ENCODE data around the gene POLD2.
"Not testable (repeated sequence)": the region's sequence is repeated elsewhere in the genome, so short reads cannot be mapped to it uniquely, and the experiment has no call there.

The POLD2 gene

GRCh38 chr7:44138698-44139097 lies 15.3 kb upstream of the POLD2 start:
- DNase-seq, result no peak

DNA sequence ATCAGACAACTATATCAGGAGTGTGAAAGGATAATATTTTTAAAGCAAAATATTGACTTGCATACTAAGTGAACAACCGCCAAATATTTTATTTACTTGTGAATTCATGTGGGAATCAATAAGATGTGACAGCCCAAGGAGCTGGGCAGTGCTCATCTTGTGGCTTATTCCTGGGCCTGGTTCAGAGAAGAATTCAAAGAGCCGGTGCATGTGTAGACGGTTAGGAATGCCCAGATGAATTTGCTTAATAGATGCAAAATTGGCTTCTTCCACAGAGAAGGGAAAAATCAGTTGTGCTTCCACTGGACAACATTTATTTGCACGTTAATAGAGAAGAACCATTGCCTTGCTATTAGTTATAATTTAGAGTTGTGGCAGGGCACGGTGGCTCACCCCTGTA lies 13.4 kb upstream of the POLD2 start:
- no peak for DNase-seq

- no peak for DNase-seq
Observed at GRCh38 chr7:44134943-44135628, 11.7 kb upstream of the POLD2 start.

DNA sequence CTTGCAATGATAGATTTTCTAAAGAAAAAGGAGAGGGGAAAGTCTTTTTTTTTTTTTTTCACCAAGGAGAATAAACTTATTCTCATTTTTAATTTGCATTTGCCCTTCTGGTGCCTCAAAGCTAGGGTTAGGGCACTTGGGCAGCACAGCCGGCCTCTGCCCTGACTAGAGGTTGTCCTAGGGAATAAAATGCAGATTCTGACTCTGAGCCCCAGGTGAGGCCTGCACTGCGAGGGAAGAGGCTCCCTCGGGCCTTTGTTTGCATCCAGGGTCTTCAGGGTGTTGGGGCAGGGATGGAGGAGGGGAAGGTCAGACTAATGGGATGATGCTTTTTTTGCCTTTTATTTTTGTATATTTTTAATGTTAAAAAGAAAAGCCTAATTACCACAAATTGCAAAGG lies 9.9 kb upstream of the POLD2 start:
- DNase-seq, result no peak

- DNase-seq, result no peak
Observed at GRCh38 chr7:44132039-44132438, 8.7 kb upstream of the POLD2 start.

GRCh38 chr7:44131173-44132029 lies 8.1 kb upstream of the POLD2 start:
- peak; percentile 41 for DNase-seq

DNA sequence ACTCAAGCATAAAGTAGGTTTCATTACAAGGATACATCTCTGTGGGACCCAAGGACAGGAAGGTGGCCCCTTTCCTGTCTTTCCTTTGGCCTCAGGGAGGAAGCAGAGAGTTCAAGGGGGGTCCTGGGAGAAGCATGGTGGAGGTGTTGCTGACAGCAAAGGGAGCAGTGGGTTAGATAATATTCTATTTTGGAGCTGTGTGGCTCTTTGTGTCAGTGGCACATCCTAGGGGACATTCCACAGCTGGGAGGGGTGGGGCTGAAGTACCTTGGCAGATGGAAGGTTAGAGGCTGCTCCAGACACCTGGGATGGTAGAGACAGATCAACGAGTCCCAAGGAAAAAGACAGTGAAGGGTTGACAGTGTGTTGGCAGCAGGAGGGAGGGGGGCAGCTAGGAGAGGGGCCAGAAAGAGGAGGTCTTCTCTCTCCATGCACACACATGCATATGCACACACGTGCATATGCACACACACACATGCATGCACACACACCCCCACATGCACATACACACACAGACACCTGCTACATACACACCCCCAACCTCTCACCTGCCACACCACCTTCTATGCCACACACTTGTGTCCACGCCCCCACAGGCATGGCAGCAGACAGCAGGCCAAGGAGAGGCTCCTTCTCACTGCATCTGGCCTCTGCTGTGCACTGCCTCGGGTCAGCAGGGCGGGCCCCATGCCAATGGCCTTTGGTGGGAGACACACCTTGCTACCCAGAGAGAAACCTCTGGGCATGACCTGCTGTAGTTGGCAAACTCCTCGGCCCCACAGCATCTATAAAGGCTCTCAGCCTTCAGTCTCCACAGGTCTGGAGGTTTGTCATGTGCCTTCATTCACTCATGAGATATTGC lies 5.6 kb upstream of the POLD2 start:
- DNase-seq, result no peak

GRCh38 chr7:44127161-44127560 lies 3.8 kb upstream of the POLD2 start:
- DNase-seq, result no peak

GRCh38 chr7:44126574-44126973 lies 3.2 kb upstream of the POLD2 start:
- not testable (repeated sequence) for DNase-seq

- DNase-seq, result no peak
Observed at GRCh38 chr7:44124822-44125202, 1.5 kb upstream of the POLD2 start.

GRCh38 chr7:44122529-44122928 lies 819 bp downstream of the POLD2 start:
- DNase-seq, result no peak

GRCh38 chr7:44121761-44122420 lies 1.5 kb downstream of the POLD2 start:
- no peak for DNase-seq

GRCh38 chr7:44120395-44120794 lies 3.0 kb downstream of the POLD2 start:
- DNase-seq, result no peak

DNA sequence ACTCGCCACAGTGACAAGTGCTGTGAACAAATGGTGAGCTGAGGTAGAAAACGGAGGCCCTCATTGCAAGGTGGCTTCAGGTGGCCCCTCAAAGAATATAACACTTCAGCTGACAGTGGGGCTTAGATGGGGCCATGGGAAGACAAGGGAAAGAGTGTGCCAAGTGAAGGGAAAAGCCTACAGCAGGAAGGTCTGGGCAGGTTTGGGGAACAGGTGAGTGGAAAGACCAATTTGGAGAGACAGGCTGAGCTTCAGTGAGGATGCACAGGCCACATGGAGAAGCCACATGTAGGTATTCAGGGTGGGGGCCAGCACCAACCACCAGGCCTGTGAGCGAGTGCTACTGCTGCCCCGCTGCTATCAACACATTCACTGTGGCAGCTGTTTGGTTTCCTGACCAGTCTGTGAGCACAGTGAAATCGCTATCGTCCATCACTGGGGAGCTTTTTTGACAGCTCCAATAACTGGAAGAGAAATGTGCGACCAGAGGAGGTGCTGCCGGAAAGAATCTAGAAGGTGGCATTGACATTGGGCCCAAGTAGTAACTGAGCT lies 3.4 kb downstream of the POLD2 start:
- DNase-seq, result no peak

- DNase-seq, result no peak
Observed at GRCh38 chr7:44117801-44118429, 5.4 kb downstream of the POLD2 start.

DNA sequence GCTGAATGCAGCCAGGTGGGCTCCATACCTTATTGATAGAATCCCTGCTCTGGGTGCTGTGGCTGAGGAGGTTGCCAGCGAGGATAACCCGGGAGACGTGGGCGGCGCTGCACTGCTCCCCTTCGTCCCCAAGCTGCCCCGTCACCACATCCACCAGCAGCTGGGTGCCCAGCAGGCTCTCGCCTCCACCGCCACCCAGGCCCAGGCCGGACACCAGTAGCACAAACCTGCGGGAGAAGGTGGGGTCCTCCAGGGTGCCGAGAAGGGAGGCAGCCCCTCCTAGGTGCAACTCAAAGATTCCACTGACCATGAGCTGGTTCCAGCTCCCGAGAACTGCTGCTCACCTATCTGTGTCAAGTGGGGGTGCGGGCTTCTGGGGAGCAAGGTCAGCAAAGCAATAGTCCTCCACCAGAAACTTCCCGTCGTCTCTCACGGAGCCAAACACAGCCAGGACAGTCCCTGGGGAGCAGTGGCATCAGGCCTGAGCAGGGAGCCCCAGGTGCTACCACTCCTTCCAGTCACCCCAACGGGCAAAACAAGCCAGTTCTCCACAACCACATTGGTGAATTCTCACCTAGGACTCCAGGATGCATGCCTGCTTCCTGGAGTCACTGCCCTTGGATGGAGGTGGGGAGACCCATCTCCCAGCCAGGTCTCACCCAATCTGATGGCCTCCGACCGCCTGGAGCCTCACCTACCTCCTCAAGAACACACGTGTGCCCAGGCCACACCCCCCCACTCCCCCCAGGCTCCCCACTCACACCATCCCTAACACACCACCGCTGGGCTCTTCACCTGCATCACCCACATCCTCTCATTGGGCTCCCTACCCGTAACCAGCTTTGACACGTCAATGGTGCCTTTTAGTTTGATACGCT lies 6.3 kb downstream of the POLD2 start:
- no peak for DNase-seq

DNA sequence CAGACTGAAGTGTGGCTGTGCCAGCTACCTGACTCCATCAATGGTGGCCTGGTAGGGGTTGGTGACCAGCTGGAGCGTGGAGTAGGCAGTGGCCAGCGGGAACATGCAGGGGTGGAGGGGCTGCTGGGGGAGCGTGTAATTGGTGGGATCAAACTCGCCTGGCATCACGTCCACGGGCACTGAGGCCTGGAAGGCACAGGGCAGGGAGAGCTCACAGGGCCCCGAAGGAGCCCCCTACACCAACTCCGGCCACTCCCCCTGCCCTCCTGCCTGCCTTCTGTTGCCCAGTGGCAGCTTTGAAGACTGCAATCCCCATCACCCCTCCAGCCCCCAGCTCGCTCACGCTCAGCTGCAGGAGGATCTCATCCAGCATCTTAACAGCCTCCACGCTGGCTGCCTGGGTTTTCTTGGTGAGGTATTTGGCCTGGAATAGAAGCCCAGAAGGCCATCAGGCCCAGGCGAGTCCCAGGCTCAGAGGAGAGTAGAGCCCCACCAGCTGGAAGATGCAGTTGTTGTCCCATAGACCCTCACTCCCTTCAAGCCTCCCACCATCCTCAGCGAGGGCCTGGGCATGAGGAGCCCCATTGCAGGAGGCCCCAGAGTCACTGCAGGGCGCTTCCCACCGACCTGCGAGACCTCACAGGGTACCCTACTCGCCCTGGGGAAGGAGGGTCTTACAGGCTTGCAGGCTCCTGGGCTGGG lies 7.1 kb downstream of the POLD2 start:
- DNase-seq, result no peak

DNA sequence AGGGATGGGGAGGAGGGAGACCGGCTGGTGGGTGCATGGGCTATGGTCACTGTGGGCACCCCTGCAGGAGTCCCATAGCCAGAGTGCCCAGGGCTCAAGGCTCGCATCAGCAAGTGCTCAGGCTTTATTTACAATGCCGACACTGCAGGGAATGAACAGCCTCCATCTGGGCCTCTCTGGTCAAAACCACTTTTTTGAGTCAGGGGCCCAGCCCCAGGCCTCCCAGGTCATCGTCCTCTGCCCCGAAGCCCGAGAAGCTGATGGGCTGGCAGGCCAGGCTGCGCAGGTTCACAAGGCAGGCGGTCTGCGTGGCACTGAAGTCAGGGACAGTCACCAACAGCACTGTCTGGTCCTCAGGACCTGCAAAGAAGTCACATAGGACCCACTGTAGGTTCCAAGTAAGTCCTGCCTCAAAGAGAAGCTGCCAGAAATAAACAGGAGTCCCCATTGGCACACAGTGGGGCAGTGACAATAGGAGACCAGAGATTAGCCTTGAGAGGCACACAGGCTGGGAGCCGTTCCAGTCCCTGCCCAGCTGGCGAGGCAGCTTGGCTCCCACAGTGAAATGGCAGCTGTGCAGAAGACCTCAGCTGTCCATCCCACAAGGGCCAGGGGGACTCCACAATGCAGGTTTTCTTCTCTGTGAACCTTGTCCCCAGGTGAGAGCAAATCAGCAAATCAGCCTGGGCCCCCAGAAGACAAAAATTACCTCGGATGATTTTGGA lies 8.6 kb downstream of the POLD2 start:
- no peak for DNase-seq

- no peak for DNase-seq
Observed at GRCh38 chr7:44113764-44114354, 9.5 kb downstream of the POLD2 start.
